Effector memory CD4-positive, alpha-beta T cell (primary cell): ENCODE results near the gene DMAC2.

Experiments
- DNase-seq, 3 donors: peaks; one replicate each; pipeline ENCODE4 v3.0.0-alpha.2; 2020
- H3K27ac ChIP-seq: 2 replicates; pipeline ENCODE4 v1.7.0; 2013; ENCODE audit warnings: mild to moderate bottlenecking, low read length, moderate library complexity; ENCODE audit not compliant: insufficient read depth, poor library complexity, severe bottlenecking
- H3K27me3 ChIP-seq: replicated peaks from 2 replicates; pipeline ENCODE4 v1.7.0; 2013; ENCODE audit warnings: mild to moderate bottlenecking, low read length; ENCODE audit not compliant: insufficient read depth, control insufficient read depth, poor library complexity, severe bottlenecking
- H3K36me3 ChIP-seq: 2 replicates; pipeline ENCODE4 v1.7.0; 2013; ENCODE audit warnings: mild to moderate bottlenecking, low read length, moderate library complexity; ENCODE audit not compliant: control insufficient read depth, insufficient read depth
- H3K4me1 ChIP-seq: 2 replicates; pipeline ENCODE4 v1.7.0; 2013; ENCODE audit warnings: low read length, mild to moderate bottlenecking; ENCODE audit not compliant: control insufficient read depth, insufficient read depth, poor library complexity, severe bottlenecking
- H3K4me3 ChIP-seq: 2 replicates; pipeline ENCODE4 v1.7.0; 2013; ENCODE audit warnings: low read length, low read depth, mild to moderate bottlenecking; ENCODE audit not compliant: insufficient read depth, poor library complexity, severe bottlenecking
- H3K9me3 ChIP-seq: 2 replicates; pipeline ENCODE4 v1.7.0; 2013; ENCODE audit warnings: mild to moderate bottlenecking, low read length, moderate library complexity; ENCODE audit not compliant: control insufficient read depth

The DMAC2 gene

DNA sequence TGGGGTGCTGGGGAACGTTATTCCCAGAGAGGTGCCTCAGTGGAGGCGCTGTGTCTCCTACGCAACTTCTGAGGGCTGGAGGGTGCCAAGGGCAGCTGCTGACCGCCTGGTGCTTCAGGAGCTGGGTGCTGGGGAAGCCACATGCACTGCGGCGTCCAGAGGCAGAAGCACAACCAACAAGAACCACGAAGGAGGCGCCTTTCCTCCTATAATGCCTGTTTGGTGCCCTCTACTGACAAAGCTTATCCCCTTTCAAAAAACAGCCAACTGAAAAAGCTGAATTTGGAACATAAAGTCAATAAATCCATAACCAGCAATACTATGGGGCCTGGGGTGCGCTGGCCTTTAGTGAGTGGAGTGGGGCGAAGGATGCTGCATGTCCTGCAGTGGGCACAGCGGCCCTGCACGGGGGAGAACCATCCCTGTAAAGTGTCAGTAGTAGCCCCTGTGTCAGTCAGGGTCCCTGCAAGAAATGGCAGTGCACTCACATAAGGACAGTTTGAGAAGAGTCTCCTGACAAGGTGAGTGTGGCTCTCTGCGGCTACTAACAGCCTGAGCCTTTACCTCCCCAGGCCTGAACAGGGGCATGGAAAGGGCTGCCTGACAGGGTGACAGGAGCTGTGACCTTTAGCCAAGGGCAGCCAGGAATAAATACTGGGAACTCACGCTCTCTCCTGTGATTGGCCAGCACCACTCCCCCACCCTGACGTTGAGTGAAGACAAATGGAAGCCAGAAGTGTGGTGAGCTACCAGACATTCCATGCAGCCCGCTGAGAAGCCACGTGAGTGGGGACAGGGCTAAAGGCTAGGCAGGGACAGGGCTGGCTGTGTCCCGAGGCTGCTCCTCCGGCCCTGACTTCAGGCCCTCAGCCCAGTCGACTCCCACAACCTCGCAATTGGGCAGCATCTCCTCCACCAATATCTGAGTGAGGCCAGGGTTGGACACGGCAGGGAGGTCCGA lies 8.0 kb downstream of the DMAC2 start:
- peaks cover 19% of the 10 kb centered on the region for H3K4me1 ChIP-seq

GRCh38 chr19:41430922-41431321 lies 8.8 kb downstream of the DMAC2 start:
- Histone ChIP-seq H3K9me3 (no peaks in the 10 kb centered on the region), H3K4me3 (no peak overlapping the region), H3K36me3 (peaks cover 16% of the 10 kb centered on the region), H3K4me1 (peaks cover 19% of the 10 kb centered on the region), H3K27ac (no peak overlapping the region), H3K27me3 (no peaks in the 10 kb centered on the region)
- DNase-seq, result no peak

More for the DNA sequence above, 8.0 kb downstream of the DMAC2 start:
- no peaks in the 10 kb centered on the region for H3K27me3 ChIP-seq
- H3K4me3 ChIP-seq, result no peak overlapping the region
- peaks cover 15% of the 10 kb centered on the region for H3K36me3 ChIP-seq
- DNase-seq, result no peak
- no peak overlapping the region for H3K27ac ChIP-seq
- H3K9me3 ChIP-seq, result no peaks in the 10 kb centered on the region

GRCh38 chr19:41428481-41428859 lies 11.2 kb downstream of the DMAC2 start:
- Histone ChIP-seq H3K36me3 (peaks cover 25% of the 10 kb centered on the region), H3K4me3 (peak overlapping the region; percentile 55), H3K27ac (peak overlapping the region; percentile 60)

DNA sequence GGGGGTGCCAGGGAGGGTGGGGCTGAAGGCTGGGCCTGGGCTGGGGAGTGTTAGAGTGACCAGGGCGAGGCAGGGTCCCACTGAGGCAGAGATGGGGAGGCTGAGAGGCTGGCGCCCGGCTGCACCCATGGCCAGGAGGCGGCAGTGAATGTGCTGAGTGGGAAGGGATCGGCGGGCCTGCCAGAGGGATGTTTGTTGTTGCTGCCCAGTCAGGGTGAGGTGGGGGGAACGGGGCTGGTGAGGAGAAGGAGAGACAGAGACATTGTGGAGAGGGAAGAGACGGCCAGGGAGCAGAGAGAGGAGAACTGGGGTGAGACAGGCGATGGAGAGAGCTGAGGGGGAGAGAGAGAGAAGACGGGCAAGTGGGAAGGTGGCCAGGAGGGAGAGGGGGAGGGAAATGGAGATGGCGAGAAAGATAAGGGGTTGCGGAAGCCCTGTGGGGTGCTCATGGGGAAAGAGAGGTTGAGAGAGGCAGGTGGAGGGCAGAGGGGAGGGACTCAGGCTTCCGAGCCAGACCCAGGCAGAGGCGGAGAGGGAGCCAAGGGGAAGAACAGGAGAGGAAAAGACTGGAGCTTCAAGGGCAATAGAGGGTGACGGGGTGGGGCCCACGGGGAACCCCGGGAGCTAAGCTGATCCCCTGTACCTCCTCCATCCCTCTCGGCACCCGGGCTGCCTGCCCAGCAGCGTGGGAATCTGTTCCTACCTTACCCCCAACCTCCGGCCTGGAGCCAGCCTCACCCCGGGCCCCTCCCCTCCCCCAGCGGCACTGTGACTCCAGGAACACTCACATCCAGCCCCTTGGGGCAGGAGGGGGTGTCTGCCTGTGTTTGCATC lies 11.8 kb downstream of the DMAC2 start:
- Histone ChIP-seq H3K9me3 (no peaks in the 10 kb centered on the region), H3K36me3 (peaks cover 24% of the 10 kb centered on the region), H3K4me3 (peak overlapping the region; percentile 55), H3K4me1 (peaks cover 23% of the 10 kb centered on the region), H3K27ac (peak overlapping the region; percentile 60), H3K27me3 (no peaks in the 10 kb centered on the region)
- peak; percentile 53 to 61 (median 54) for DNase-seq

More at GRCh38 chr19:41428481-41428859, 11.2 kb downstream of the DMAC2 start:
- peaks cover 23% of the 10 kb centered on the region for H3K4me1 ChIP-seq
- no peak for DNase-seq
- H3K9me3 ChIP-seq, result no peaks in the 10 kb centered on the region
- H3K27me3 ChIP-seq, result no peaks in the 10 kb centered on the region

DNA sequence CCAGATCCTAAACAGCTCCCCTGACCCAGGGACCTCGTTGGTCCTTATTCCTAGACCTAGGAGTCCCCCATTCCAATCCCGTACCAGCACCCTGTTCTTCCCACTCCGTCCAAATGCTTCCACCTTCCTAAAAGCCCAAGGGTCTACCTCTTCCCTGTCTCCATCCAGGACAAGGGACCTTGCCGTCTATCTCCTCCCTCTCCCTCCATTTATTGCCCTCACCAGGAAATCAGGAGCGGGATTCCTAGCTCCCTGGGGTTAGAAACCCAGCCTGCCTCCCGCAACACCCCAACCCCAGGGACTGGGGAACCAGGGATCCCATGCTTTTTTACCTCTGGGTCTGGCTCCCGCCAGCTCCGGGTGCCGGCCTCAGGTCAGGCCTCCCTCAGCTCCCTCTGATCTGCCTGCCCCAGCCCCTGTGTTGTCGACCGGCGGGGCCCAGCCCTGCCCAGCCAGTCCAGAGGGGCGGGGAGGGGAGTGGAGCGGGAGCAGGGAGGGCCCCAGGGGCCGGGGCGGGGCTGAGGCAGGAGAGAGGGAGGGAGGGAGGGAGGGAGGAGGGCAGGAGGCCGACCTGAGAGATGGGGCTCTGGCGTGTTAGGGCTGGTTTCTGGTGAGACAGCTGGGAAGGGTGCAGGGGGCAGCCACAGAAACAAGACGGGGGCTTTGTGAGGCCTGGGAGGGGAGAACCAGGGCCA lies 12.6 kb downstream of the DMAC2 start, which contains the start of gene B3GNT8:
Gene B3GNT8 (minus strand): TSS at position 423 of the 695 bp plus-strand sequence. CDS start 596 bp downstream, outside the sequence.
- Histone ChIP-seq H3K9me3 (no peaks in the 10 kb centered on the region), H3K27ac (peak within 1 kb of the TSS; percentile 60), H3K36me3 (peaks cover 24% of the 10 kb centered on the region), H3K4me1 (peaks cover 23% of the 10 kb centered on the region), H3K4me3 (peak within 1 kb of the TSS; percentile 55), H3K27me3 (no peaks in the 10 kb centered on the region)
- DNase-seq, result peak; percentile 11 to 41 (median 28)

DNA sequence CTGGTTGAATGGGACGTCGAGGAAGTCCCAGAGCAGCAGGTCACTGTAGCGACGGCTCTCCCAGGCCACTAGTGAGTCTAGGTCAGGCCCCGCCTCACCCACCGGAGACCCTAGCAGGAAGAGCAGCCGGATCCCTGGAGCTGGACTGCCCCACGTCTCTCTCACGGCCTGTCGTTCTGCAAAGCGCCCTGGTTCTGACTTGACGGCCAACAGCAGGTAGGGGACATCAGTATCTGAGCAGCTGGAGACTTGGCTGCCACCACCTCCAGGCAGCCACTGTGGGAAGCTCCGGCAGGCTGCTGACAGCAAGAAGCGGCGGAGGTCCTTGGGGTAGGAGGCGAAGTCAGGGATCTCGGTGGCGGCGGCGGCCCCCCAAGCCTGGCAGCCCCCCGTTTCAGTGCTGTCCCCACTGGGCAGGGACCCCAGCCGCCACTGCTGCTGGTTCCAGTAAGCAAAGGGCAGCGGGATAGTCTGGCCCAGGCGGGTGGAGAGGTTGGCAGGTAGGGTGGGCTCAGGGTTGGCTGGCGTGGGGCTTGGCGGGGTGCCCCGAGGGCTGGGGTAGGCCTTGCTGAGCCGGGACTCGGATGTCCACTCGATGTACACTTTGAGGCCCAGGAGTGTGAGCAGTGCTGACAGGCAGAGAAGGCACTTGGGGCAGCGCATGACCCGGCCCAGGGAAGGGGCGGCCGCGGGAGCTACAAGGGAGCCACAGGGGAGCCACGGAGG lies 13.4 kb downstream of the DMAC2 start:
- Histone ChIP-seq H3K4me3 (no peak overlapping the region), H3K9me3 (no peaks in the 10 kb centered on the region), H3K4me1 (peaks cover 23% of the 10 kb centered on the region), H3K27ac (no peak overlapping the region), H3K27me3 (no peaks in the 10 kb centered on the region), H3K36me3 (peaks cover 26% of the 10 kb centered on the region)
- no peak for DNase-seq

GRCh38 chr19:41425174-41426115 lies 14.3 kb downstream of the DMAC2 start:
- Histone ChIP-seq H3K4me3 (no peak overlapping the region), H3K27ac (no peak overlapping the region), H3K4me1 (peaks cover 23% of the 10 kb centered on the region), H3K36me3 (peaks cover 33% of the 10 kb centered on the region), H3K9me3 (no peaks in the 10 kb centered on the region), H3K27me3 (no peaks in the 10 kb centered on the region)
- DNase-seq, result no peak

GRCh38 chr19:41424335-41425173 lies 15.2 kb downstream of the DMAC2 start:
- peaks cover 23% of the 10 kb centered on the region for H3K4me1 ChIP-seq
- no peak overlapping the region for H3K27ac ChIP-seq
- H3K9me3 ChIP-seq, result no peaks in the 10 kb centered on the region
- H3K27me3 ChIP-seq, result no peaks in the 10 kb centered on the region
- DNase-seq, result no peak
- H3K4me3 ChIP-seq, result no peak overlapping the region
- H3K36me3 ChIP-seq, result peaks cover 42% of the 10 kb centered on the region
